Activated CD8-positive, alpha-beta T cell treated with anti-CD3 and anti-CD28 coated beads, Interleukin-2, amount 10 ng/mL, durations not matched to agents 7 days and 5 days (primary cell): Measurements from ENCODE around the gene SHQ1. TPM values are rescaled to one million over a fixed set of nuclear protein-coding genes. Genes with fewer than 3 reads are reported as not detected.

Experiments
- ATAC-seq: fragments of 150-1000 bp; cut with Tn5 transposase; one replicate; pipeline ENCODE4 v1.10.0; 2021; ENCODE audit warnings: moderate library complexity
- CTCF ChIA-PET: fragments of 350-600 bp; sonication (Branson Sonifier 250); formaldehyde crosslinking; loops from one replicate; lab custom pipeline; 2021; ENCODE audit warnings: antibody characterized with exemption; lab: Charles Lee
- POLR2A ChIA-PET: fragments of 350-600 bp; sonication (Branson Sonifier 250); formaldehyde crosslinking; loops from one replicate; lab custom pipeline; 2021; ENCODE audit warnings: antibody characterized with exemption; lab: Charles Lee
- DNase-seq: peaks from one replicate; pipeline ENCODE4 v3.0.0-alpha.2; 2020
- H3K27ac Mint-ChIP-seq: one replicate; pipeline ENCODE4 v1.8.0; 2021; ENCODE audit warnings: mild to moderate bottlenecking, mixed read lengths
- H3K27me3 Mint-ChIP-seq: one replicate; pipeline ENCODE4 v1.8.0; 2021; ENCODE audit warnings: low read depth, mixed read lengths
- H3K36me3 Mint-ChIP-seq: one replicate; pipeline ENCODE4 v1.8.0; 2021; ENCODE audit warnings: low read depth, mixed read lengths
- H3K4me1 Mint-ChIP-seq: one replicate; pipeline ENCODE4 v1.8.0; 2021; ENCODE audit warnings: low read depth, mixed read lengths
- H3K4me3 Mint-ChIP-seq: one replicate; pipeline ENCODE4 v1.8.0; 2021; ENCODE audit warnings: mild to moderate bottlenecking, mixed read lengths
- H3K9me3 Mint-ChIP-seq: one replicate; pipeline ENCODE4 v1.8.0; 2022; ENCODE audit warnings: mixed read lengths; ENCODE audit not compliant: insufficient read depth
- total RNA-seq, 2 experiments: library from RNA; stranded (reverse); gene quantifications; one replicate each; pipeline ENCODE4 v1.2.3, GENCODE V29; 2021

The SHQ1 gene
- total RNA-seq, 2 experiments from 2014 or later, result 27.2 to 28.0 TPM

DNA sequence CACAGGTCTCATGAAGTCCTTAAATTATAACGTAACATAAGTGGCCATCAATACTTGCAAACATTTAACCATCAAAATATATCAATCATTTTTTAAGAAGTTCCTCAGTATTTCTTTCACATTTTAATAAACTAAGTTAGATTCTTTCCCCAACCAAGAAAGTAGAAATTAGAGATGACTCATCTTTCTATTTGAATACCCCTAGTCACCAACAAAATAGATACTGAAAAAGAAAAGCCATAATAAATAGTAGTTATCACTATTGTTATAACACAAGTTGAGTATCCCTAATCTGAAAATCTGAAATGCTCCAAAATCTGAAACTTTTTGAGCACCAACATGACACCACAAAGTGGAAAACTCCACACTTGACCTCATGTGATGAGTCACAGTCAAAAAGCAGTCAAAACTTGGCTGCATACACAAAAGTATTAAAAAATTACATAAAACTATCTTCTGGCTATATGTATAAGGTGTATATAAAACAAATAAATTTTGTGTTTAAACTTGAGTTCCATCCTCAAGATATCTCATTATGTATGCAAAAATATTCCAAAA is 3.7 kb downstream of the SHQ1 start:
- no peak overlapping the region for H3K27ac Mint-ChIP-seq
- no peaks in the 10 kb centered on the region for H3K27me3 Mint-ChIP-seq
- no peaks in the 10 kb centered on the region for H3K9me3 Mint-ChIP-seq
- ATAC-seq (no peak), DNase-seq (no peak)
- peaks cover 42% of the 10 kb centered on the region for H3K4me1 Mint-ChIP-seq
- POLR2A ChIA-PET, result no interaction called here
- CTCF ChIA-PET, result interaction anchor here (1.3 to 2.5 kb wide), 2 partner anchors 18 to 178 kb away, joined by 4 to 10 read pairs; no protein-coding TSS in a partner anchor
- H3K36me3 Mint-ChIP-seq, result peaks cover 28% of the 10 kb centered on the region
- H3K4me3 Mint-ChIP-seq, result no peak overlapping the region

DNA sequence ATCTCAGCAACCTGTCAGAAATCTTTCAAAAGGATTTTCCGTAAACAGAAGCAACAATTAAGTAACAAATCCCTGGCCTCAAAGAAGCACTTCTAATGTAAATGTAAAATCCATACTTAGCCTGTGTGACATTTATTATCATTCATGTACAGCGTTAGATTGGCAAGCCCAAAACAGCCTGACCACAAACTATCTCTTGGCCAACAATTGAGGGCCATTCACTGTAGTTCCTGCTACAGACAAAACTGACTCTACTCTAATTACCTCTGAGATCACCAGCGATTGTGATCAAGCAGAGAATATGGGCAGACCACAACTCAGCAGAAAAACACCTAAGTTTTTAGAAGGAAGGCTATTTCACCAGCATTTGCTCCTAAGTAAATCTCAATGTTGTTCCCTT is 9.2 kb downstream of the SHQ1 start:
- Mint-ChIP-seq H3K4me1 (peaks cover 4% of the 10 kb centered on the region), H3K9me3 (no peaks in the 10 kb centered on the region), H3K4me3 (no peak overlapping the region), H3K27me3 (no peaks in the 10 kb centered on the region), H3K36me3 (peaks cover 41% of the 10 kb centered on the region), H3K27ac (no peak overlapping the region)
- POLR2A ChIA-PET, result no interaction called here
- CTCF ChIA-PET, result no interaction called here
- ATAC-seq (no peak), DNase-seq (no peak)

DNA sequence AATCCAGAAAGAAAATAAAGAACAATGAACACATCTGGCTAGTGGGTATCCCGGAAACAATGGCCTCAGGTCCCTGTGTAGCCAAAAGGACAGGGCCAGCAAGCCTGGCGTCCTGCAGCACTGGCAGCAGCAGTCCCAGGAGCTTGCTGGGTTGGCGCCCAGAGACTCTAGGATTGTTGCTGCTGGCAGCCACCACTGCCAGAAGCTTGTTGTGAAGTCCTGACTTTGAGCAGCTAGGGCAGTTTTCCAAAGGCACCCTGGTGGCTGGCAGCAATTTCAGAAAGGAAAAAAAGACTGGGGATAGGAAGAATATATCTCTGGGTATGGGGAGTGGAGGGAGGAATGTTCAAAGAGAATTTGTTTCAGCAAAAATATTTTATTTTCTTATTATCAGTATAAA is 11.3 kb downstream of the SHQ1 start:
- Mint-ChIP-seq H3K27me3 (no peaks in the 10 kb centered on the region), H3K36me3 (peaks cover 36% of the 10 kb centered on the region), H3K4me3 (no peak overlapping the region), H3K27ac (no peak overlapping the region), H3K4me1 (no peaks in the 10 kb centered on the region), H3K9me3 (no peaks in the 10 kb centered on the region)
- ATAC-seq (no peak), DNase-seq (no peak)
- POLR2A ChIA-PET, result interaction anchor here (0.7 kb wide), 1 partner anchor 11 kb away, joined by 4 read pairs; the partner anchor contains the start of gene SHQ1
- CTCF ChIA-PET, result interaction anchor here (1.1 kb wide), 1 partner anchor 10 kb away, joined by 3 read pairs; no protein-coding TSS in a partner anchor

DNA sequence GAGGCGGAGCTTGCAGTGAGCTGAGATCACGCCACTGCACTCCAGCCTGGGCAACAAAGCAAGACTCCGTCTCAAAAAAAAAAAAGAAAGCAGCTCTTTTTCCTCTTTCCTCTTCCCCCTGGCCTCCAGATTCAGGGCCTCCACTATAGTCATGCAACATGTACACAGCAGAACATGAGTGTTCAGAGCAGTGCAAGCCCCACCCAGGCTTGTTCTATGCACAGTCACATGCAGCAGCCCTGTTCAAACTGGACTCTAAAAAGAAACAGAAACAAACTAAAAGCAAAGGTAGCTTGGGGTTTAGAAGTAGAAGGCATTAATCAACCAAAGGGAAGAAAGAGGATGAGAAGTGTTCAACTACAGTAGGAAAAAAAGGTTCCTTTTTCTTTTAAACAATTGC is 11.8 kb downstream of the SHQ1 start:
- no peak overlapping the region for H3K4me3 Mint-ChIP-seq
- ChIA-PET CTCF (interaction anchor here (0.6 to 1.1 kb wide), 2 partner anchors 11 to 154 kb away, joined by 3 read pairs; no protein-coding TSS in a partner anchor), POLR2A (no interaction called here)
- peaks cover 37% of the 10 kb centered on the region for H3K36me3 Mint-ChIP-seq
- DNase-seq (no peak), ATAC-seq (no peak)
- H3K27me3 Mint-ChIP-seq, result no peaks in the 10 kb centered on the region
- no peaks in the 10 kb centered on the region for H3K9me3 Mint-ChIP-seq
- no peaks in the 10 kb centered on the region for H3K4me1 Mint-ChIP-seq
- H3K27ac Mint-ChIP-seq, result no peak overlapping the region

DNA sequence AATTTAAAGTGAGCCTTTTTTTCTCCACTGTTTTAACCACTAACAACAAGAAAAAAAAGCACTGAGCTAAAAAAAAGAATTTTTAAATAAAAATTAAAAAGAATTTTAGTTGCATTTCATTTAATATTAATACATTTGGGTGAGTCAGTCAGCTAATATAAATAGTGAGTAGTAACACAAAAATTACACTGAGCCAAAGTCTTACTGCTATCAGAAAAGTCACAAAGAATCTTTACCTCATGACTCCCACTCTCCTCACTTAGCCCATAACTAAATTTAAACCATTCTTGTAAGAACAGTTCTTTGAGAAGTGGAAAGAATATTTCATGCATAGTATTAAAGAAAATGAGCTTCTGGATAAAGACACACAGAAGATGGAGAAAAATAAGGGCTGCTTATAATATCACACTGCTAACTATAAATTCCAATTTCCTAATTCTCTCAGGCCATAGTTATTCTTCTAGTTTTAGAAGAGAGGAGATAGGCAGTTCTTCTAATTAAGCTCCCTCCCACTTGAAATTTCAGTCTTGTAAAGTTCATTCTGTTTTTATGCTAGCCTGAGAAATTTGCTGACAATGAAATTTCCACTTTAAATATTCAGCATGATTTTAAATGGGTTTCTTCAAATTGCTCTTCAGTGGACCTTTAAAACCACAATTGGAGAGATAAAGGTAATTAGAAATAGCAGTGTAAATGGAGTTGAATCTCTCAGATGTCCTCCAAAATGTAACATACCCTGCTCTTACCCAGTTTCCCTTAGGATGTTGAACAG is 17.6 kb downstream of the SHQ1 start:
- Mint-ChIP-seq H3K9me3 (no peaks in the 10 kb centered on the region), H3K4me1 (no peaks in the 10 kb centered on the region), H3K27me3 (no peaks in the 10 kb centered on the region), H3K27ac (no peak overlapping the region), H3K4me3 (no peak overlapping the region), H3K36me3 (peaks cover 30% of the 10 kb centered on the region)
- ATAC-seq, result no peak
- ChIA-PET CTCF (interaction anchor here (0.6 to 1.6 kb wide), 4 partner anchors 9 to 189 kb away, joined by 3 to 15 read pairs (median 4); no protein-coding TSS in a partner anchor), POLR2A (no interaction called here)
- no peak for DNase-seq

DNA sequence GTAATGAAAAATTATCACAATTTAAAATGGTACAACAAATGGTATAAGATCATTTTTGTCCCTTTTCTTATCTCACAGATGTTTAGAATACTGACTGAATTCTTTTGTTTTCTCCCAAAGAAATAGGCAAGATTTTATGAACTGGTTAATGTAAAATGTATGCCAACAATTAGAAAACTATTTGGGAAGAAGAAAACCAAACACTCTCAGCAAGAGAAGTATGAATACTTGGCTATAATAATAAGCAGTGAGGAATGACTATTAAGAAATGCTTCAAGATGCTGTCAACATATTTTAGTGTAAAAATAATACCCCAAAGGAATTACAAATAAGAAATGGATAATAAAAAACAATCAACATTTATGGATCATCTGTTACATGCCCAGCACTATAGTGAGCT is 18.5 kb downstream of the SHQ1 start:
- no peaks in the 10 kb centered on the region for H3K9me3 Mint-ChIP-seq
- no peak overlapping the region for H3K4me3 Mint-ChIP-seq
- DNase-seq (no peak), ATAC-seq (no peak)
- no peak overlapping the region for H3K27ac Mint-ChIP-seq
- peaks cover 26% of the 10 kb centered on the region for H3K36me3 Mint-ChIP-seq
- no peaks in the 10 kb centered on the region for H3K27me3 Mint-ChIP-seq
- H3K4me1 Mint-ChIP-seq, result no peaks in the 10 kb centered on the region
- CTCF ChIA-PET, result no interaction called here
- POLR2A ChIA-PET, result no interaction called here

DNA sequence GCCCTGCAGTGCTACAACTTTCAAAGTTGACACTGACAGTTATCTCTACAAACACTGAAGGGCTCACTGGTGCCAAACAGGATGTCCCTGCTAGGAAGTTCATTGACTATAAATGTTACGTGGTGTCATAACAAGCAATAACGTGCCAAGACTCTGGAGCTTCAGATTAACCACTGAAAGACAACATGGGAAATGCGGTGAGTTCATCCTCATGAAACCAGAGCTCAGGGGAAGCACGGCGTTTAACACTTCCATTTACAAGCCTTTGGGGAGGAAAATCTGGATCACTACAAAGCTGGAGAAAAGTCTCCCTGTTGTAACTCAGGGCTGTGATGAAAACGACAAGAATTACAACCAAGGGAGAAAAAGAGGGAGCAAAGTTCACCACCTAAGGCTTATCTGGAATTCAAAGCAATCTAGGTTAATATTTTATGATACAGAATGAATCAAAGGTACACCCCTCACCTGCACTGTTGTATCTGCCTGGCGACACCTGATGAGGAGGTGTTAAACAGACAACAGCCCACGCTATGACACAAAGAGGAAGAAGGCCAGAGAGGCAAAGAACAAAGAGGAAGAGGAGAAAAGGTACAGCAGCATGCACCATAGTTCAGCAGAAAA is 27.0 kb downstream of the SHQ1 start:
- Mint-ChIP-seq H3K9me3 (no peaks in the 10 kb centered on the region), H3K4me1 (peaks cover 11% of the 10 kb centered on the region), H3K4me3 (no peak overlapping the region), H3K27me3 (no peaks in the 10 kb centered on the region), H3K27ac (no peak overlapping the region), H3K36me3 (peaks cover 14% of the 10 kb centered on the region)
- CTCF ChIA-PET, result interaction anchor here (0.8 to 9.6 kb wide), 47 partner anchors 9 to 1236 kb away, joined by 3 to 189 read pairs (median 6); partner anchors contain the start of gene SHQ1
- POLR2A ChIA-PET, result interaction anchor here (0.5 to 0.8 kb wide), 3 partner anchors 18 to 76 kb away, joined by 3 read pairs; no protein-coding TSS in a partner anchor
- peak; percentile 51 for DNase-seq
- peak; percentile 60 for ATAC-seq

DNA sequence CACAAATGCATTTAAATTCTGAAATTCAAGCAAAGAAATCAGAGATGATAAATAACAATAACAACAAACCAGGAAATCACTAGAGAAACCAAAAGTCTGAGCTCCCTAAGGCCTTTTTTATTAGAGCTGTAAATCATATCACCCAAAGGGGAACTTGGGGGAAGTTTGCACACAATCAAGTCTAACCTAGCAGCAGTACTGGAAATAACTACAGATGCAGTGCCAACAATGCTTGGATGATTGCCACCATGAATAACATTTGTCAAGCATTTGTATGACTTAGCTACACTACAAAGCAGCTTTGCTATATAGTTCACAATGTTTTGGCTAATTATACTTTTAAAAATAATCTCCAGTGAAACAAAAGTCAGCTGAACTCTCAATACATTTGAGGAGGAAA is 27.8 kb downstream of the SHQ1 start:
- POLR2A ChIA-PET, result interaction anchor here (1.1 kb wide), 1 partner anchor 10 kb away, joined by 3 read pairs; no protein-coding TSS in a partner anchor
- CTCF ChIA-PET, result interaction anchor here (0.7 to 9.6 kb wide), 13 partner anchors 9 to 1092 kb away, joined by 3 to 189 read pairs (median 4); partner anchors contain the start of gene SHQ1

DNA sequence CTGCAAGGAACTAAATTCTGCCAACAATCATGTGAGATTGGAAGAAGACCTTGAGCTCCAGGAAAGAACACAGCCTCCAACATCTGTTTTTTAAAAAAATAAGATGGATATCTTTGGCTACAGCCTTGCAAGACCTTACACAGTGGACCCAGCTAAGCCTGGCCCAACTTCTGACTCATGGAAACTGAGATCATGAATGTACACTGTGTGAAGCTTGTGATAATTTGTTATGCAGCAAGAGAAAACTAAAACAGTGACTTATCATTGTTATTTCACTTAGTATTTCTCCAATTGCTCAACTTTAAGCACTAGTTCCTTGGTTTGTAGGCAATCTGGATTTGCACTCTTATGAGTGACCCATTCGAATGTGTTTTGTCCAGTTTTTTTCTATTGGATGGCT is 29.3 kb downstream of the SHQ1 start:
- POLR2A ChIA-PET, result no interaction called here
- DNase-seq (no peak), ATAC-seq (no peak)
- Mint-ChIP-seq H3K9me3 (no peaks in the 10 kb centered on the region), H3K4me3 (no peak overlapping the region), H3K27me3 (no peaks in the 10 kb centered on the region), H3K36me3 (peaks cover 29% of the 10 kb centered on the region), H3K4me1 (peaks cover 14% of the 10 kb centered on the region), H3K27ac (no peak overlapping the region)
- CTCF ChIA-PET, result interaction anchor here (0.7 to 9.6 kb wide), 12 partner anchors 8 to 944 kb away, joined by 3 to 189 read pairs (median 4); no protein-coding TSS in a partner anchor

More for the DNA sequence above, 27.8 kb downstream of the SHQ1 start:
- Mint-ChIP-seq H3K27ac (peak overlapping the region; percentile 14), H3K4me1 (peaks cover 14% of the 10 kb centered on the region), H3K36me3 (peaks cover 22% of the 10 kb centered on the region), H3K27me3 (no peaks in the 10 kb centered on the region), H3K9me3 (no peaks in the 10 kb centered on the region), H3K4me3 (no peak overlapping the region)
- no peak for ATAC-seq
- no peak for DNase-seq

DNA sequence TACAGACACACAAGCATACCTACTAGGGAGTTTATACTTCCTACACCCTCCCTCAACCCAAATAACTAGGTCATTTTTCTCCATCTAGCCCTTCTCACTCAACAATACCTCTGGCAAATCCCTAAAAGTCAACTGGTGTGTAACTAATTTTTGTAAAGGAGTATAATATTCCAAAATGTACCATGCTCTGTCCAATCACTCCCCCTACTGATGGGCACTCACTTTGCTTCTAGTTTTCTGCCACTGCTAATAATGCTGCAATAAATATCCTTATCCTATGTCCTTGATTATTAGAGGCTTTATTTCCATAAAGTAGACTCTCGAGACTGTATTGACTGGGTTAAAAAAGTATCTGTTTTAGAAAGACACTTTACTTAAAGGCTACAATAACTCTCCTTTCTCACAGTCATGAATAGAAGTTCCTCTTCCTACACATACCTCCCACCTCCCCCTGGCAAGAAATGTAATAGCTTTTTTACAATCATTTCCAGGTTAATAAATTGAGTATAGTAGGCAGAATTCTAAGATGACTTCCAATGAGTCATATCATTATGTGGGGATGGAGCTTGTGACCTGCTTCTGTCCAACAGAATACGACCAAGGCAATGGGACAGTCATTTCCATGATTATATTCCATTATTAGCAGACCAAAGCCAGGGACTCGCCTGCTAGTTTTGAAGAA is 30.0 kb downstream of the SHQ1 start:
- CTCF ChIA-PET, result interaction anchor here (0.7 to 9.6 kb wide), 10 partner anchors 7 to 944 kb away, joined by 3 to 189 read pairs (median 4); no protein-coding TSS in a partner anchor
- POLR2A ChIA-PET, result no interaction called here
- peaks cover 14% of the 10 kb centered on the region for H3K4me1 Mint-ChIP-seq
- DNase-seq (no peak), ATAC-seq (no peak)
- H3K9me3 Mint-ChIP-seq, result no peaks in the 10 kb centered on the region
- no peak overlapping the region for H3K4me3 Mint-ChIP-seq
- no peak overlapping the region for H3K27ac Mint-ChIP-seq
- peaks cover 29% of the 10 kb centered on the region for H3K36me3 Mint-ChIP-seq
- no peaks in the 10 kb centered on the region for H3K27me3 Mint-ChIP-seq

DNA sequence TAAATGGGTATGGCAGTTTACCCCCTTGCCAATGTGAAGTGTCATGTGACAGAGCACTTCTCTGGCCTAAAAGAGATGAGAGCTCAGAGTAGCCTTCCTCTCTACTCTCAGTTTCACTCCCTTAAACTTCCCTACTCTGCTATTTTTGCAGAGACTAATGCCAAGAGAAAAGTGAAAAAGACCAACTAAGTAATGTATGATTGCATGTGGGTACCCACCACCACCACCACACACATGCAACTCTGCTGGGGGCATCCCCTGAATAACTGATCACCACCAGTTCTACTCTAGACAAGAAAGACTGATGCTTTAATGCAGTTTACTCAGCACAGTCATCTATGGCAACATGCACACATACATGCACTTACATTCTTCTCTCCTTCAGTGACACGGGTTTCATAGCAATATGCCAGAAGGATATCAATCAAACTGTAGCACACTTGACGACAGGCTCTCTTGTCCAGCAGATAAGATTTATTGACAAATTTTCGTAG is 31.3 kb downstream of the SHQ1 start:
- Mint-ChIP-seq H3K27ac (peak overlapping the region; percentile 36), H3K4me1 (peaks cover 14% of the 10 kb centered on the region), H3K9me3 (no peaks in the 10 kb centered on the region), H3K36me3 (peaks cover 34% of the 10 kb centered on the region), H3K4me3 (no peak overlapping the region), H3K27me3 (no peaks in the 10 kb centered on the region)
- no peak for DNase-seq
- ATAC-seq, result no peak
- ChIA-PET CTCF (interaction anchor here (1.0 to 2.1 kb wide), 4 partner anchors 151 to 1106 kb away, joined by 3 to 12 read pairs (median 6); no protein-coding TSS in a partner anchor), POLR2A (interaction anchor here (1.2 kb wide), 1 partner anchor 150 kb away, joined by 4 read pairs; no protein-coding TSS in a partner anchor)
